ENCODE measurements around the gene VPS4A. TPM values are rescaled to one million over a fixed set of nuclear protein-coding genes. Genes with fewer than 3 reads are reported as not detected.

VPS4A gene
- total RNA-seq, 3 donors from 2014 or later = 31.3 to 43.8 (median 32.4) TPM

DNA sequence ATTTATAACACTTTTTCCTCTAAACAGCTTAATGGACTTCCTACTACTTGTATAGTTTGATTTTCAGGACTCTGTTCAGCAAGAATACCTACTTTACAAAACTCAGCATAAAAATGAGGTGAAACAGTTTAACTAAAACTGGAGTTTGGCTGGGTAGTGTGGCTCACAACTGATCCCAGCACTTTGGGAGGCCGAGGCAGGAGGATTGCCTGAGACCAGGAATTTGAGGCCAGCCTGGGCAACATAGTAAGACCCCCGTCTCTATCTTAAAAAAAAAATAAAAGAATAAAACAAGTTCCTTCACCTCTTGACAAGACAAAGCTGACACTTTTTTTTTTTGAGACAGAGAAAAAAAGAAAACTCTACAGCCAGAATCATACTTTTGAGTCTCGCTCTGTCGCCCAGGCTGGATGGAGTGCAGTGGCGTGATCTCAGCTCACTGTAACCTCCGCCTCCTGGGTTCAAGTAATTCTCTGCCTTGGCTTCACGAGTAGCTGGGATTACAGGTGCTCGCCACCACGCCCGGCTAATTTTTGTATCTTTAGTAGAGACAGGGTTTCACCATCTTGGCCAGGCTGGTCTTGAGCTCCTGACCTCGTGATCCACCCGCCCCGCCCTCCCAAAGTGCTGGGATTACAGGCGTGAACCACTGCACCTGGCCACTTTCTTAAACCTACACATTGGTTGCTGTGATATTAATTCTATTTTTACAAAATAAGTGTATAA is 16.6 kb downstream of the VPS4A start:
- intact Hi-C loops (cut with DNase I; ENCODE audit: low total_unique reads) = no loop called here
- no peak overlapping the region for H3K4me3 ChIP-seq
- DNase-seq (ENCODE audit: low spot score in 2 of 2) = no peak
- TF ChIP-seq POLR2A (IDR thresholded peaks at IDR 0.05) = no peak
- TF ChIP-seq, protein P1, sequence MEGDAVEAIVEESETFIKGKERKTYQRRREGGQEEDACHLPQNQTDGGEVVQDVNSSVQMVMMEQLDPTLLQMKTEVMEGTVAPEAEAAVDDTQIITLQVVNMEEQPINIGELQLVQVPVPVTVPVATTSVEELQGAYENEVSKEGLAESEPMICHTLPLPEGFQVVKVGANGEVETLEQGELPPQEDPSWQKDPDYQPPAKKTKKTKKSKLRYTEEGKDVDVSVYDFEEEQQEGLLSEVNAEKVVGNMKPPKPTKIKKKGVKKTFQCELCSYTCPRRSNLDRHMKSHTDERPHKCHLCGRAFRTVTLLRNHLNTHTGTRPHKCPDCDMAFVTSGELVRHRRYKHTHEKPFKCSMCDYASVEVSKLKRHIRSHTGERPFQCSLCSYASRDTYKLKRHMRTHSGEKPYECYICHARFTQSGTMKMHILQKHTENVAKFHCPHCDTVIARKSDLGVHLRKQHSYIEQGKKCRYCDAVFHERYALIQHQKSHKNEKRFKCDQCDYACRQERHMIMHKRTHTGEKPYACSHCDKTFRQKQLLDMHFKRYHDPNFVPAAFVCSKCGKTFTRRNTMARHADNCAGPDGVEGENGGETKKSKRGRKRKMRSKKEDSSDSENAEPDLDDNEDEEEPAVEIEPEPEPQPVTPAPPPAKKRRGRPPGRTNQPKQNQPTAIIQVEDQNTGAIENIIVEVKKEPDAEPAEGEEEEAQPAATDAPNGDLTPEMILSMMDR (IDR thresholded peaks at IDR 0.05) = no peak
- no peak for TF ChIP-seq POLR2AphosphoS5 (IDR thresholded peaks at IDR 0.05)
- H3K9me3 ChIP-seq = no peaks in the 10 kb centered on the region
- H3K27ac ChIP-seq = no peak overlapping the region
- peaks cover 4 to 12% of the 10 kb centered on the region in 2 donors for H3K4me1 ChIP-seq
- H3K27me3 ChIP-seq = no peaks in the 10 kb centered on the region
- H3K36me3 ChIP-seq = no peaks in the 10 kb centered on the region

DNA sequence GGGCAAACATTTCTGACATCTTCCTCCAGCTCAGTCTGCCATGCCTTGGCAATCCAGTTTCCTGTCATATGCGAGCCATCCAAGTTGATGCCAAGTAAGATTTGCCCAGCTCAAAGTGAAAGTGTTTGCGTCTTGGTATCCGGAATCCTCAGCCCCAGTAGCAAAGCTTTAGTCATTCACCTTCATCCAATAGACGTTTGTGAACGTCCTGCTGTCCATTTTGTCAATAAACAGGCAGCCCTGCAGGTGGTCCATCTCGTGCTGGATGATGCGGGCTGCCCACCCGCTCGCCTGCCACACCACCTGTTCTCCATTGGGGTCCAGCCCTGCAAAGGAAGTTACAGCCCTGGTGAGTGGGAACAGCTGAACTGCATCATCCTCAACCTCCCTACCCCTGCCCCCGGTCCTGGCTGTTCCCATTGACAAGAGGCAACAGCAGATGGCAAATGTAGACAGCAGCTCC is 17.7 kb downstream of the VPS4A start:
- H3K36me3 ChIP-seq = no peaks in the 10 kb centered on the region
- no peak for DNase-seq (ENCODE audit: low spot score in 2 of 2)
- no peaks in the 10 kb centered on the region for H3K27me3 ChIP-seq
- TF ChIP-seq POLR2AphosphoS5 (IDR thresholded peaks at IDR 0.05) (no peak), POLR2A (IDR thresholded peaks at IDR 0.05) (no peak)
- TF ChIP-seq, protein P1 (IDR thresholded peaks at IDR 0.05) = no peak
- H3K27ac ChIP-seq = no peak overlapping the region
- peaks cover 4 to 12% of the 10 kb centered on the region in 2 donors for H3K4me1 ChIP-seq
- no peaks in the 10 kb centered on the region for H3K9me3 ChIP-seq
- intact Hi-C loops (cut with DNase I; ENCODE audit: low total_unique reads) = no loop called here
- H3K4me3 ChIP-seq = peak overlapping the region in 2 of 3 donors; percentile 78 to 98

DNA sequence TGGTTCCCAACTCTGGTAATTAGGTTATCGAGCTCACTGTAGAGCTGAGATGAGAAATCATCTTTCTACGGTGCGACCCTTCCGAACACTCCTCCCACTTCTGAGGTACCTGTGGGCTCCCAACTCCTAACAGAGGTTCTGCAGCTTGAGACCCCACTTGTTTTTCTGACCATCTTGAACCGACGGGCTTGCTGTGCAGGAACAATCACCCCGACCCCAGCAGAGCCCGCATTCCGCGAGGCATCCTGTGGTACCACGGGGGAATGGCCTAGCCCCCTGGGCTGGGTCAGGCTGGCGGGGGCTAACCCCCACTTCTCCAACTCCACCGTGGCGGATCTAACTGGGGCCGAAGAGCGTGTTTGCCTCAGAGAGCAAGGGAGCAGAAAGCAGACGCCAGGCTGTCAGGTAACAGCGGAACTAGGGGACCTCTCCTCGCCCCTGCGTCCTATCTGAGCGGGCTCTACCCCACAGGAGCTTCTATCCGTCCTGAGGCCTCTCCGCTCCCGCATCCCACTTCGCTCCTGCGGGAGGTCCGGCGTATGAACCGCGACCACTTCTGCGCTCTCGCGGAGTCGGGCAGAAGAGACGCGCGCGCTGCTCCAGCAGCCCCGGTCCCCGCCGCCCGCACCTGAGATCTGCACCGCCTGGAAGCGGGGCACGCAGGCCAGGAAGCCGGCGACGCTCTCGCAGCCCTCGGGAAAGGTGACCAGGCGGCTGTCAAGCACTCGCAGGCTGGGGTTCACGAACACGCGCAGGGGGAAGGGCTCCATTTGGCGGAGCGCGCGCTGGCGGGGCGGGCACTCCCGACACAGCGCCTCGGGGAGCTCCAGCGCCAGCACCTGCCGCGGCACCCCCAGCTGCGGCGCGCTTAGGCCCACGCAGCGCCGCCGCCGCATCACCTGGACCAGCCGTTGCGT is 18.5 kb downstream of the VPS4A start:
- no peak for DNase-seq (ENCODE audit: low spot score in 2 of 2)
- peaks cover 6% of the 10 kb centered on the region for H3K36me3 ChIP-seq
- TF ChIP-seq POLR2A (IDR thresholded peaks at IDR 0.05) = no peak
- TF ChIP-seq POLR2AphosphoS5 (IDR thresholded peaks at IDR 0.05) = no peak
- TF ChIP-seq, protein P1 (IDR thresholded peaks at IDR 0.05) = no peak
- no peaks in the 10 kb centered on the region for H3K27me3 ChIP-seq
- H3K27ac ChIP-seq = peak overlapping the region; percentile 83 to 94
- intact Hi-C loops (cut with DNase I; ENCODE audit: low total_unique reads) = no loop called here
- no peaks in the 10 kb centered on the region for H3K9me3 ChIP-seq
- H3K4me3 ChIP-seq = peak overlapping the region; percentile 78 to 98 (median 93)
- H3K4me1 ChIP-seq = peaks cover 4 to 12% of the 10 kb centered on the region in 2 donors

DNA sequence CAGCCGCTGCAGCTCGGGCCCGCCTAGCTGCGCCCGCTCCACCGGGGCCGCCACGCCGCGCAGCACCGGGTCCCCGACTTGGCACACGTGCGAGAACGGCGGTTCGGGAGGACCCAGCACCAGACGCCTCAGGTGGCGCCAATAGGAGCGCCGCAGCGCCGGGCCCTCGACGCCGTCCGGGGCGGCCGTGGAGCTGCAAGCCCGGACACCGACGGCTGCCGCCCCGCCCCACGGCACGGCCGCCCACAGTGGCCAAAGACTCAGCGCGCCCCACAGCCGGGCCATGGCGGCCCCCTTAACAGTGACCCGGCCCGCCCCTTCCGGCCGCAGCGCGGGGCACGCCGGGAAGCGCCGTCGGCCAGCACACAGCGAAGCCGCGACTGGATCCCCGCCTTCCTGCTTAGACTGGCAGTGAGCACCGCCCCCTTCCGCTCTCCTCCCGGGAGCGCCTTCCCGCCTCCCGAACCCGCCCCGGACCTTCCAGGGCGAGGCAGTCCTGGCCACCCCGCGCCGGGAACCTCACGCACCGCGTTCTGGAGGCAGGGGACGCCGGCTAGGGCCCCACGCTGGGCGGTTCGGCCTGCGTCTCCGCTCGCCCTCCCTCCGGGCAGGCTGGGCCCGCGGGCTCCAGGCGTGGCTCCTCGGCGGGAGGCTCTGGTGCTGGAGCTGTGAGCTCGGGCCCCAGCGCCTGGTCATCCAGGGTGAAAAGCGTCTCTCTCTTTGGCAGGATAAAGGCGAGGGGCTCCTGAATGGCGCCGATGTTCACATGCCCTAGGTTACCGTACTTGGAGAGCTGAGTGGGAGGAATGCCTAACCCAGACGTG is 19.3 kb downstream of the VPS4A start, which contains the start of gene PDF:
TSS of gene PDF (minus strand) at position 303 of the 824 bp plus-strand sequence. CDS start at position 285, 18 bp downstream.
- peak; percentile 64 to 83 (median 64) for TF ChIP-seq POLR2AphosphoS5 (IDR thresholded peaks at IDR 0.05)
- TF ChIP-seq, protein P1 (IDR thresholded peaks at IDR 0.05) = no peak
- peak; percentile 52 for TF ChIP-seq POLR2A (IDR thresholded peaks at IDR 0.05)
- Histone ChIP-seq H3K4me3 (peak within 1 kb of the TSS; percentile 78 to 98 (median 93)), H3K36me3 (peaks cover 10% of the 10 kb centered on the region), H3K27ac (peak within 1 kb of the TSS; percentile 83 to 94), H3K27me3 (no peaks in the 10 kb centered on the region), H3K4me1 (peaks cover 4 to 12% of the 10 kb centered on the region in 2 donors), H3K9me3 (no peaks in the 10 kb centered on the region)
- DNase-seq (ENCODE audit: low spot score in 2 of 2) = peak; percentile 90 to 93
- intact Hi-C loops (cut with DNase I; ENCODE audit: low total_unique reads) = no loop called here
